RWPE2 (cell line): ENCODE data around the gene MYPN.

Experiments
- ATAC-seq: fragments of 200-7000 bp; cut with Tn5 transposase; 3 replicates; pipeline ENCODE4 v1.9.1; 2021; ENCODE audit warnings: low read depth
- DNase-seq: peaks from one replicate; pipeline ENCODE4 v3.0.0-alpha.2; 2020; ENCODE audit warnings: low spot score
- H3K27ac ChIP-seq: fragments of 450-650 bp; 2 replicates; pipeline ENCODE4 v1.5.1; 2017; ENCODE audit warnings: mild to moderate bottlenecking; ENCODE audit not compliant: poor library complexity, severe bottlenecking
- H3K27me3 ChIP-seq: fragments of 250-450 bp; sonication (Bioruptor Pico); 2 replicates; pipeline ENCODE4 v1.5.1; 2021; ENCODE audit warnings: mild to moderate bottlenecking, moderate library complexity; ENCODE audit not compliant: insufficient read depth, poor library complexity, severe bottlenecking
- H3K36me3 ChIP-seq: fragments of 250-450 bp; sonication (Bioruptor Pico); 2 replicates; pipeline ENCODE4 v1.5.1; 2020; ENCODE audit warnings: low read depth, mild to moderate bottlenecking, moderate library complexity
- H3K4me1 ChIP-seq: fragments of 250-450 bp; sonication (Bioruptor Pico); 2 replicates; pipeline ENCODE4 v1.5.1; 2021; ENCODE audit warnings: mild to moderate bottlenecking, moderate library complexity; ENCODE audit not compliant: insufficient read depth, poor library complexity, severe bottlenecking
- H3K4me3 ChIP-seq: fragments of 250-450 bp; sonication (Bioruptor Pico); 2 replicates; pipeline ENCODE4 v1.5.1; 2021; ENCODE audit warnings: mild to moderate bottlenecking, moderate library complexity; ENCODE audit not compliant: severe bottlenecking
- H3K9me3 ChIP-seq: fragments of 250-450 bp; sonication (Bioruptor Pico); 2 replicates; pipeline ENCODE4 v1.5.1; 2021; ENCODE audit warnings: mild to moderate bottlenecking, moderate library complexity; ENCODE audit not compliant: severe bottlenecking
- TF ChIP-seq, protein P1 (sequence below): fragments of 450-650 bp; IDR thresholded peaks from one replicate; pipeline ENCODE4 v1.5.1; 2017; ENCODE audit warnings: mild to moderate bottlenecking, moderate library complexity; ENCODE audit not compliant: poor library complexity, severe bottlenecking

The MYPN gene

DNA sequence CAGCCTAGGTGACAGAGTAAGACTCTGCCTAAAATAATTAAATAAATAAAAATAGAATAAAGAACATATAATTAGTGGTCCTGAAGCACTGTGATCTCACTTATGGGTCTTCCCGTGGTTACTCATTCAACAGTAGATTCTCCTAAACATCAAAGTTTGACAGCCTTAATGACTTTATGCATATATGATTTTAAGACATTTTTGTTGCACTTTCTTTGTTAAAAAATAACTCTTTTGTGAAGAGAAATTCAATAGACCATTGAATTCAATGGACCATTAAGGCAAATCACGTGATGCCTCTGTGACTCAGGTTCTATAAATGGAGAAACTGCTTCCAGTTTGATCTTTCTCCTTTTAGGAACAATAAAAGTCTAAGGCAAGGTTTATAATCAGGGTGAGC lies 63.0 kb downstream of the MYPN start:
- Histone ChIP-seq H3K36me3 (no peaks in the 10 kb centered on the region), H3K4me1 (peaks cover 7% of the 10 kb centered on the region), H3K27me3 (no peaks in the 10 kb centered on the region), H3K27ac (no peak overlapping the region), H3K9me3 (no peaks in the 10 kb centered on the region), H3K4me3 (no peak overlapping the region)
- TF ChIP-seq, protein P1, sequence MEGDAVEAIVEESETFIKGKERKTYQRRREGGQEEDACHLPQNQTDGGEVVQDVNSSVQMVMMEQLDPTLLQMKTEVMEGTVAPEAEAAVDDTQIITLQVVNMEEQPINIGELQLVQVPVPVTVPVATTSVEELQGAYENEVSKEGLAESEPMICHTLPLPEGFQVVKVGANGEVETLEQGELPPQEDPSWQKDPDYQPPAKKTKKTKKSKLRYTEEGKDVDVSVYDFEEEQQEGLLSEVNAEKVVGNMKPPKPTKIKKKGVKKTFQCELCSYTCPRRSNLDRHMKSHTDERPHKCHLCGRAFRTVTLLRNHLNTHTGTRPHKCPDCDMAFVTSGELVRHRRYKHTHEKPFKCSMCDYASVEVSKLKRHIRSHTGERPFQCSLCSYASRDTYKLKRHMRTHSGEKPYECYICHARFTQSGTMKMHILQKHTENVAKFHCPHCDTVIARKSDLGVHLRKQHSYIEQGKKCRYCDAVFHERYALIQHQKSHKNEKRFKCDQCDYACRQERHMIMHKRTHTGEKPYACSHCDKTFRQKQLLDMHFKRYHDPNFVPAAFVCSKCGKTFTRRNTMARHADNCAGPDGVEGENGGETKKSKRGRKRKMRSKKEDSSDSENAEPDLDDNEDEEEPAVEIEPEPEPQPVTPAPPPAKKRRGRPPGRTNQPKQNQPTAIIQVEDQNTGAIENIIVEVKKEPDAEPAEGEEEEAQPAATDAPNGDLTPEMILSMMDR: no peak
- no peak for ATAC-seq
- no peak for DNase-seq

DNA sequence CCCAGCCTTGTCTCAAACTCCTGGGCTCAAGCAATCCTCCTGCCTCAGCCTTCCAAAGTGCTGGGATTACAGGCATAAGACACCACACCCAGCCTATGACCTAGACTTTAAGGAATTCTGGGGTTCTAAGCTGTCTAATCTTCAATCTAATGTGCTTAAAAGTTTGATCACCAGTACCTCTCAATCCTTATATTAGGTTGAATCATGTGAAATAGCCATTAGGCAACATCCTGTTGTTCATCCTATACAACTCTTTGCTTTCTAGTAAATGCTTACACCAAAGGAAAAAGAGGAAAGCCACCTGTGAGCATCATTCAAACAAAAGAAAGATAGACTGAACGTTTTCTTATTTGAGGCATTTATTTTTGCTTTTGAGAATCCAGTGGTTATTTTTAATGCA lies 66.7 kb downstream of the MYPN start:
- DNase-seq: no peak
- ATAC-seq: peak; percentile 62
- H3K27me3 ChIP-seq: no peaks in the 10 kb centered on the region
- H3K27ac ChIP-seq: no peak overlapping the region
- peaks cover 7% of the 10 kb centered on the region for H3K4me1 ChIP-seq
- H3K36me3 ChIP-seq: no peaks in the 10 kb centered on the region
- H3K9me3 ChIP-seq: no peaks in the 10 kb centered on the region
- H3K4me3 ChIP-seq: no peak overlapping the region
- TF ChIP-seq, protein P1: no peak

GRCh38 chr10:68176797-68177196 lies 67.5 kb downstream of the MYPN start:
- TF ChIP-seq, protein P1: no peak
- ATAC-seq: no peak
- no peak for DNase-seq
- Histone ChIP-seq H3K36me3 (no peaks in the 10 kb centered on the region), H3K27ac (no peak overlapping the region), H3K4me3 (no peak overlapping the region), H3K9me3 (no peaks in the 10 kb centered on the region), H3K27me3 (no peaks in the 10 kb centered on the region), H3K4me1 (peaks cover 7% of the 10 kb centered on the region)

GRCh38 chr10:68178592-68178991 lies 69.3 kb downstream of the MYPN start:
- Histone ChIP-seq H3K27ac (no peak overlapping the region), H3K4me1 (peaks cover 7% of the 10 kb centered on the region), H3K36me3 (no peaks in the 10 kb centered on the region), H3K9me3 (no peaks in the 10 kb centered on the region), H3K27me3 (no peaks in the 10 kb centered on the region), H3K4me3 (no peak overlapping the region)
- TF ChIP-seq, protein P1: no peak
- DNase-seq: no peak
- no peak for ATAC-seq

- Histone ChIP-seq H3K36me3 (no peaks in the 10 kb centered on the region), H3K27ac (no peak overlapping the region), H3K4me1 (peaks cover 7% of the 10 kb centered on the region), H3K9me3 (no peaks in the 10 kb centered on the region), H3K4me3 (no peak overlapping the region), H3K27me3 (no peaks in the 10 kb centered on the region)
- DNase-seq (no peak), ATAC-seq (no peak)
- TF ChIP-seq, protein P1: no peak
Measured at GRCh38 chr10:68179016-68179415, 69.7 kb downstream of the MYPN start.
